Measurements from ENCODE around the gene RXFP2.

RXFP2 gene, protein sequence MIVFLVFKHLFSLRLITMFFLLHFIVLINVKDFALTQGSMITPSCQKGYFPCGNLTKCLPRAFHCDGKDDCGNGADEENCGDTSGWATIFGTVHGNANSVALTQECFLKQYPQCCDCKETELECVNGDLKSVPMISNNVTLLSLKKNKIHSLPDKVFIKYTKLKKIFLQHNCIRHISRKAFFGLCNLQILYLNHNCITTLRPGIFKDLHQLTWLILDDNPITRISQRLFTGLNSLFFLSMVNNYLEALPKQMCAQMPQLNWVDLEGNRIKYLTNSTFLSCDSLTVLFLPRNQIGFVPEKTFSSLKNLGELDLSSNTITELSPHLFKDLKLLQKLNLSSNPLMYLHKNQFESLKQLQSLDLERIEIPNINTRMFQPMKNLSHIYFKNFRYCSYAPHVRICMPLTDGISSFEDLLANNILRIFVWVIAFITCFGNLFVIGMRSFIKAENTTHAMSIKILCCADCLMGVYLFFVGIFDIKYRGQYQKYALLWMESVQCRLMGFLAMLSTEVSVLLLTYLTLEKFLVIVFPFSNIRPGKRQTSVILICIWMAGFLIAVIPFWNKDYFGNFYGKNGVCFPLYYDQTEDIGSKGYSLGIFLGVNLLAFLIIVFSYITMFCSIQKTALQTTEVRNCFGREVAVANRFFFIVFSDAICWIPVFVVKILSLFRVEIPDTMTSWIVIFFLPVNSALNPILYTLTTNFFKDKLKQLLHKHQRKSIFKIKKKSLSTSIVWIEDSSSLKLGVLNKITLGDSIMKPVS

DNA sequence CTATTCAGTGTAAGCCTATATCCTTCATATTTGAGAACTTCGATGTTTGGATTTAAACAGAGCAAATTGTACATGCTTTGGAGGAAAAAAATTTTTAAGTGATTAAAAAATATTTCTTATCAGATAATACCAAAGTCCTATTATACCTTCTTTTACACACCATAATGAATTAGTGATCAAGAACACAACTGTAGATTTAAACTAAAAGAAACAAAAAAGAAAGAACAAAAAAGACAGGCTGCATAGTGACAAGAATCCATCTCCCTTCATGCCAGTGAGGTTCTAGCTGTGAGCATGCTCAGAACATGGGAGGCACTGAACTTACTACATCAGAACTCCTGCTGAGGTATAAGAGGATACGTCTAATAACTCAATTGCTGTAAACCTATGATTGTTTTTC, at the start of gene RXFP2:
RXFP2 (plus strand) TSS at position 301 of the 400 bp plus-strand sequence; CDS start at position 388, 87 bp downstream.
- no peak for DNase-seq (ENCODE audit: low spot score)

- no peak for DNase-seq (ENCODE audit: low spot score)
Observed at GRCh38 chr13:31697290-31697689, 42.0 kb upstream of the RXFP2 start.

GRCh38 chr13:31699650-31700049, 39.7 kb upstream of the RXFP2 start:
- no peak for DNase-seq (ENCODE audit: low spot score)

GRCh38 chr13:31703780-31704179, 35.5 kb upstream of the RXFP2 start:
- DNase-seq (ENCODE audit: low spot score) = no peak

GRCh38 chr13:31706105-31706504, 33.2 kb upstream of the RXFP2 start:
- no peak for DNase-seq (ENCODE audit: low spot score)

- no peak for DNase-seq (ENCODE audit: low spot score)
Observed at GRCh38 chr13:31717583-31717982, 21.7 kb upstream of the RXFP2 start.

DNA sequence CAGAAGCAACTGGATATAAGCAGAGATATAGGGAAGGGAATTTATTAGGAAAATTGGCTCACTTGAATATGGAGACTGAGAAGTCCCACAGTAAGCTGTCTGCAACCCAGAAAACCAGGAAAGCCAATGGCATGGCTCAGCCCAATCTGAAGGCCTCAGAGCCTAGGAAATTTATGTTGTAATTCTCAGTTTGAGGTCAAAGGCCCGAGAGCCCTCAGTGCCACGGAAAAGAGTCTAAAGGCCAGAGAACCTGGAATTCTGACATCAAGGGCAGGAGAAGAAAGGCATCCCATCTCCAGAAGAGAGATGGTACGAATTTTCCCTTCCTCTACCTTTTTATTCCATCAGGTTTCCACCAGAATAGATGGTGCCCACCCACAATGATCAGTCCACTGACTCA, 20.1 kb upstream of the RXFP2 start:
- no peak for DNase-seq (ENCODE audit: low spot score)

DNA sequence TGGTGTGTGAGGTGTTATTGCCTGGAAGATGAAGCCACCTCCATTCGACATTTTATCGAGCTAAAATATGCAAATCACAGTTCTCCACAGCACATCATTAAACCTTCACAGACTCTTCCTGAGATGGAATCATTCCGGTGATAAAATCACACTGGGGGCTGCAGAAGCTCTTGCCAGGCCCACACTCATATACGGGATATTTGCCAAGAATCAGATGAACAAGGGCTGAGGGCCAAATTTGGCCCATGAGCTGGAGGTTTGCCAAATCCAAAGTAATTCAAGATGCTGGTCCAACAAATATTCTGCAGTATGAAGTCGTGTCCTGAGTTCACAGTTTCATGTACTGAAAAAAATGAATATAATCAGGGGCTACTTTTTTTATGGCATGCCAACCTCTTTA, 16.7 kb upstream of the RXFP2 start:
- DNase-seq (ENCODE audit: low spot score) = no peak

GRCh38 chr13:31725841-31726240, 13.5 kb upstream of the RXFP2 start:
- no peak for DNase-seq (ENCODE audit: low spot score)

GRCh38 chr13:31731921-31732320, 7.4 kb upstream of the RXFP2 start:
- no peak for DNase-seq (ENCODE audit: low spot score)

DNA sequence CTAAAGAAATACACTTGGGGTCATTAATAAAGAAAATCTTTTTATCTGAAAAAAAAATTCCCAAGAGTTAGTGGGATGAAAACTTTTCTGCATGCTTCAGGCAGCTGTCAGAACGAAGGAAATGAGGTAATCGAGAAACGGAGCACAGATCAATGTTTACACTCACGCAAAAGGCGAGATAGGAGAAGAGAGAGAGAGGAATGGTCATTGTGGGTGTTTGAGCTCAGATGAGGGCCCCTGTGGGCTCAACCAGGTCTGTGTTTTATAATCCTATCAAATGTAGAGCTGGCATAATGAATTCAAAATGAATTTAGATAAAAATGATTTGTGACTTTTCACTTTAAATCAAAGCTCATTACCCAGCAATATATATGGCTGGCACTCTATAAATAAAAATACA, 6.3 kb upstream of the RXFP2 start:
- DNase-seq (ENCODE audit: low spot score) = no peak

DNA sequence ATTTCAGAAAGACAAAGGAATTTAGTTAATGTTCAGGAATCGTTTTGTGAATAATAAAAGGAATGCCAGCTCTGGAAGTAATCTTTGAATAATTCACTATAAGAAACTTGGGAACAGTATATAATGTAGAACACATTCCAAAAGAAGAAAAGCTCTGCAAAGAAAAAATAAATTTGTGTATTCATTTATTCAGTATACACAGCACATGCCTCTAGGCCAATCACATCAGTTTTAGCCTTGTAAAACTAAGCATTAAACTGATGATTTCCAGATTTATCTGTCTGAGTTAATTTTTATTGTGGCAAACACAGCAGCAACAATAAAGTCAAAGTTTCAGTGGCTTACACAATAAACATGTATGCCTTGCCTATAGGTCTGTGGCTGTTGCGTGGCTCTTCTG, 5.7 kb upstream of the RXFP2 start:
- DNase-seq (ENCODE audit: low spot score) = no peak

- DNase-seq (ENCODE audit: low spot score) = peak; percentile 22
Observed at GRCh38 chr13:31742097-31742734, 2.9 kb downstream of the RXFP2 start.

DNA sequence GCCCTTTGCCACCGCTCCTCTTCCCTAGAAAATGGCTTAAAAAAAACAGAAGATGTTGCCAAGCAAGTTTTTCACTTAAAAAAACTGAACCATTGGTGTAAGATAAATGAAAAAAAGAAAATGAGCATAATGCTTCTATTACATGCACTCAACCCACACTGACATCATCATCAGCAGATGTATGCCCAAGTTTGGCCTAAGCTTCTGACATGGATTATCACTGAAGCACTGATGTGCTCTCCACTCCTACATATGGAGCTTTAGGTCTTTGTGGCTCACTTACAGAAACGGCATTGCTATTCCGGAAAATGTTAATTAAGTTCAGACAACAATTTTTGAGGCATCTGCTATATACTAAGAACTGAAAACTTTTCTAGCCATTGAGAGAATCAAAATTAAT, 8.0 kb downstream of the RXFP2 start:
- DNase-seq (ENCODE audit: low spot score) = no peak

GRCh38 chr13:31747966-31748365, 8.6 kb downstream of the RXFP2 start:
- no peak for DNase-seq (ENCODE audit: low spot score)

GRCh38 chr13:31749929-31750328, 10.6 kb downstream of the RXFP2 start:
- DNase-seq (ENCODE audit: low spot score) = no peak

DNA sequence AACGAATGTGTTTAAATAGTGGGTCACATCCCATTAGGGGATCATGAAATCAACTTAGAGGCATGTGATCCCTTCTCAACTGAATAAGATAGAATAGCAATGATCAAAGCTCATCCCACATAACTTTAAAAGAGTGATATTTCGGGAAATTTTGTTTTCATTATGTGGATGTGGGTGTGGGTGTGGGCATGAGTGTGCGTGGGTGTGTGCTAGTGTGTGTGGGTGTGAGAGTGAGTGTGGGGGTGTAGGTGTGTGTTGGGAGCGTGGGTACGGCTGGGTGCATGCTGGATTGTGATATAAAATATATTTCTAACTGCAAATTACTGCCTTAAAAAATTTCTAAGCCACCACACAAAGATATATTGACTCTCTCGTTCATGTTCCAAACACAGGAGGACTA, 15.9 kb downstream of the RXFP2 start:
- no peak for DNase-seq (ENCODE audit: low spot score)

DNA sequence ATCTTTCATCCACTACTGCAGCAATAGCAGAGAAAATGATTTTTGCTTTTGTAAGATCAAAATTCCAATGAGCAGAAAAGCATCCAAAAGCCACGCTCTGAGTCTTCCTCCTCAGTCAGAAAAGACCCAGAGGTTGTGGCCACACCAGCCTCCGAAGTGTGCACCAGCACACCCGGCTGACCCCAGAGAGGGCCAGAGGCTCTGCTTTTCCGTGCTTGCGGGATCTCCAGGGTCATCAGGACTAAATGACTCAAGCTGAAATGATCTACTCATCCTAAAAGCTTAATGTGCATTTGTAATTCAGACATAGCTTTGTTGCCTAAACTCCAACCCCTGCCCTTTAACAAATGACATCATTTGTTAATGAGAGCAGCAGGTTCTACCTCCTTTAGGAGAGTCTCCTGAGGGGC, 16.5 kb downstream of the RXFP2 start:
- DNase-seq (ENCODE audit: low spot score) = no peak

DNA sequence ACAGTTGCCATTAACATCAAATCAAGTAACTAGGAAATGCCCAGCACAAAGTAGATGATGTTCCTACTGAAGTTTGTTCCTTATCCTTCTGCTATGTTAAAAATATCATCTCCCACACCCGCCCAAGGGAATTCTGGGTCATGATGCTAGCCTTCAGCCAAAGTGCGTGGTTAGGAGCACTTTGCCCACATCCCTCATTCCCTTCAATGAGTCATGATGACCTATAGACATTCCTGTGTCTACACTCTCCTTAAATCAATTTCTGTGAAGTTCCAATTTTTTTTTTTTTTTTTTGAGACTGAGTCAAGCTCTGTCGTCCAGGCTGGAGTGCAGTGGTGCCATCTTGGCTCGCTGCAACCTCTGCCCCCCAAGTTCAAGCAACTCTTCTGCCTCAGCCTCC, 17.0 kb downstream of the RXFP2 start:
- no peak for DNase-seq (ENCODE audit: low spot score)

DNA sequence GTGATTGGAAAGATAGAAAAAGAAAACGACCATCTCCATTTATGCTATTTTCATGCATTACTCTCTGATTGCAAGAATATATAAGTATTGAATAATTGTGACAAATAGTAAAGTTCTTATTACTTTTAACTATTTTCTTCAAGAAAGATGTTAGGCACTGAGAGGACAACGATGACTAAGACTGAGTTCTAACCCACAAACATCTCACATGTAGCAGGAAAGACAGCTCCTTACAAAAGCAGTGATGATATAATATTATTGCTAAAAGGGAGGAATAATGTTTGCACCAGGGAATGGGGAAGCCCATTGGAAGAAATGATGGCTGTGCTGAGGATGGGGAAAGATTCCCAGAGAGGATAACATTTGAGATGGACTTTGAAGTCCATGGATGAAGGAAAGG, 22.6 kb downstream of the RXFP2 start:
- DNase-seq (ENCODE audit: low spot score) = no peak

DNA sequence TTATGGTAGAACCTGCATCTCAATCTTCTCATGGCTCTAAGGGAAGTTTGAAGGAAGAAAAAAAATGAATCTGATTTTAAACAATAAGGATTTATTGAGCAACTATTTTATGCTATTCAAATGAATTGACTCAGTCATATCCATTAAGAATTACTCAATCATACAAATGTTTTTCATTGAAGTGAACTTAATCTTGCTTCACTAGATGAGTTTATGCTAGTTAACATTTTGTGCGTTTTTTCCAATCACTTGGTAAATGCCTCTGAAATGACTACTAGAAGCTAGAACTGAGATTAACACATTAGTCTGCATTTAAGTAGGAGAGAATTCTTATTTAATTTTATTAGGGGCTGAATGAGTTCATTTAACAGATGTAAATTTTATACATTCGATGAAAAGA, 25.2 kb downstream of the RXFP2 start:
- no peak for DNase-seq (ENCODE audit: low spot score)

- no peak for DNase-seq (ENCODE audit: low spot score)
Observed at GRCh38 chr13:31765138-31765785, 25.9 kb downstream of the RXFP2 start.
